ENCODE results near the gene CCL25.

The CCL25 gene

GRCh38 chr19:8064911-8065874 lies 12.6 kb downstream of the CCL25 start:
- no peak for TF ChIP-seq CTCF (conservative IDR thresholded peaks at IDR 0.05; ENCODE audit: low read depth, low read length)
- H3K4me3 ChIP-seq (ENCODE audit: low read length): no peak overlapping the region
- DNase-seq (ENCODE audit: low read depth): no peak

GRCh38 chr19:8065875-8066261 lies 13.3 kb downstream of the CCL25 start:
- no peak for TF ChIP-seq CTCF (conservative IDR thresholded peaks at IDR 0.05; ENCODE audit: low read depth, low read length)
- no peak for DNase-seq (ENCODE audit: low read depth)
- H3K4me3 ChIP-seq (ENCODE audit: low read length): no peak overlapping the region

- DNase-seq (ENCODE audit: low read depth): no peak
- no peak overlapping the region for H3K4me3 ChIP-seq (ENCODE audit: low read length)
- TF ChIP-seq CTCF (conservative IDR thresholded peaks at IDR 0.05; ENCODE audit: low read depth, low read length): peak; percentile 73
Observed at GRCh38 chr19:8069096-8069973, 16.8 kb downstream of the CCL25 start.

- H3K4me3 ChIP-seq (ENCODE audit: low read length): no peak overlapping the region
Observed at GRCh38 chr19:8071912-8072311, 19.4 kb downstream of the CCL25 start.

GRCh38 chr19:8074501-8074900 lies 21.9 kb downstream of the CCL25 start:
- no peak for DNase-seq (ENCODE audit: low read depth)
- no peak overlapping the region for H3K4me3 ChIP-seq (ENCODE audit: low read length)
- TF ChIP-seq CTCF (conservative IDR thresholded peaks at IDR 0.05; ENCODE audit: low read depth, low read length): no peak

More at GRCh38 chr19:8071912-8072311, 19.4 kb downstream of the CCL25 start:
- no peak for TF ChIP-seq CTCF (conservative IDR thresholded peaks at IDR 0.05; ENCODE audit: low read depth, low read length)
- no peak for DNase-seq (ENCODE audit: low read depth)

- no peak overlapping the region for H3K4me3 ChIP-seq (ENCODE audit: low read length)
- DNase-seq (ENCODE audit: low read depth): no peak
- no peak for TF ChIP-seq CTCF (conservative IDR thresholded peaks at IDR 0.05; ENCODE audit: low read depth, low read length)
Observed at GRCh38 chr19:8075158-8076074, 22.9 kb downstream of the CCL25 start.
